ENCODE measurements around the gene ZFP30.
"Not testable (repeated sequence)": the region's sequence is repeated elsewhere in the genome, so short reads cannot be mapped to it uniquely, and the experiment has no call there.

ZFP30 gene

DNA sequence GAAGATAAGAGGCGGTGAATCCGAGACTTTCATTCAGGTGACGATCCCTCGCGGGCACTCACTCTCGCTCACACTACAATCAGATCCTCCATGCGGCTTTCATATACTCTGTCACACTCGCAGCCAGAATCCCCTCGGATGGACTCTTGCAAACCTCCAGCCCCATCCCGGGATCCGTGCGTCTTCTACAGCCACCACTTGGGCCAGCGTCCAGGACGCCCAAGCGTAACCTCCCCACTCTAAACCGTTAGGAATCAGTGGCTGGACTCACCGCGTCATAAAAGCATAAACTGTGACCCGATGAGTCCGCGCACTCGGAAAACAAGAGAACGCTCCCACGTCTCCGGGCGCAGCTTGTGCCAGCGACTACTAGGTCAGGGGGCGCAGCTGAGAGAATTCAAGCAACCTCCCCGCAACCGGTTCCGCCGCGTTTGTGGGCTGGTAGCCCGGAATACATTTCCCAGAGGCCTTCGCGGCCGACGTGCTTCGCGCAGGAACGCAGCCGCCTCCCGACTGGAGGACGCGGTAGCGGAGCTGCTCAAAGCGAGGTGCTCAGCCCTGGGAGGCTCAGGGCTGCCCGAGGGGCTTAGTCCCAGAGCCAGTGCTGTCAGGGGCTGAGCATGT, 36.7 kb upstream of the ZFP30 start (continued):
- TF ChIP-seq ZSCAN30 (tag by site-specific recombination; IDR thresholded peaks at IDR 0.05) (no peak; the same call in 1 of the 2 replicates), ZNF624 (tag by site-specific recombination; IDR thresholded peaks at IDR 0.05) (no peak)

DNA sequence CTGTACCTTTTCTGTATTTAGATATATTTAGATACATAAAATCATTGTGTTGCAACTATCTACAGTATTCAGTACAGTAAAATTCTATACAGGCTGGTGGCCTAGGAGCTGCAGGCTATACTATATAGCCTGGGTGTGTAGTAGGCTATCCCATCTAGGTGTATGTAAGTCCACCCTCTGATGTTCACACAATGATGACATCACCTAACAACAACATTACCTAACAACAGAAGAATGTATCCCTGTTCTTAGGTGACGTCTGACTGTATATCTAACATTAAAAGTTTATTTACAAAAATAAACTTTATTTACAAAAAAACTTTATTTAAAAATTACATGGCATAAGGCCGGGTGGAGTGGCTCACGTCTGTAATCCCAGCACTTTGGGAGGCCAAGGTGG, 28.3 kb upstream of the ZFP30 start:
- no peak overlapping the region for H3K27ac ChIP-seq (ENCODE audit: extremely low read depth, low read depth, low read length)
- ChIA-PET CTCF (interaction anchor here (0.7 kb wide), 1 partner anchor 111 kb away, joined by 4 read pairs; no protein-coding TSS in a partner anchor), POLR2A (no interaction called here)
- peaks cover 8% of the 10 kb centered on the region for H3K9me3 ChIP-seq (ENCODE audit: control insufficient read depth, insufficient read depth, low read depth, low read length)
- no peaks in the 10 kb centered on the region for H3K4me1 ChIP-seq (ENCODE audit: control insufficient read depth, insufficient read depth, low read length)
- TF ChIP-seq, protein P1, sequence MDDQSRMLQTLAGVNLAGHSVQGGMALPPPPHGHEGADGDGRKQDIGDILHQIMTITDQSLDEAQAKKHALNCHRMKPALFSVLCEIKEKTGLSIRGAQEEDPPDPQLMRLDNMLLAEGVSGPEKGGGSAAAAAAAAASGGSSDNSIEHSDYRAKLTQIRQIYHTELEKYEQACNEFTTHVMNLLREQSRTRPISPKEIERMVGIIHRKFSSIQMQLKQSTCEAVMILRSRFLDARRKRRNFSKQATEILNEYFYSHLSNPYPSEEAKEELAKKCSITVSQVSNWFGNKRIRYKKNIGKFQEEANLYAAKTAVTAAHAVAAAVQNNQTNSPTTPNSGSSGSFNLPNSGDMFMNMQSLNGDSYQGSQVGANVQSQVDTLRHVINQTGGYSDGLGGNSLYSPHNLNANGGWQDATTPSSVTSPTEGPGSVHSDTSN (CRISPR knock-in tag; IDR thresholded peaks at IDR 0.05) = no peak
- TF ChIP-seq ZNF629 (tag by site-specific recombination; IDR thresholded peaks at IDR 0.05) (0 out of 2 replicates have a peak, but pooled peaks have one; percentile 27), ZNF473 (tag by site-specific recombination; IDR thresholded peaks at IDR 0.05) (no peak), REPIN1 (tag by site-specific recombination; IDR thresholded peaks at IDR 0.05; ENCODE audit: low read depth) (no peak), ZNF132 (tag by site-specific recombination; IDR thresholded peaks at IDR 0.05; ENCODE audit: borderline replicate concordance) (no peak)
- TF ChIP-seq, protein P2, sequence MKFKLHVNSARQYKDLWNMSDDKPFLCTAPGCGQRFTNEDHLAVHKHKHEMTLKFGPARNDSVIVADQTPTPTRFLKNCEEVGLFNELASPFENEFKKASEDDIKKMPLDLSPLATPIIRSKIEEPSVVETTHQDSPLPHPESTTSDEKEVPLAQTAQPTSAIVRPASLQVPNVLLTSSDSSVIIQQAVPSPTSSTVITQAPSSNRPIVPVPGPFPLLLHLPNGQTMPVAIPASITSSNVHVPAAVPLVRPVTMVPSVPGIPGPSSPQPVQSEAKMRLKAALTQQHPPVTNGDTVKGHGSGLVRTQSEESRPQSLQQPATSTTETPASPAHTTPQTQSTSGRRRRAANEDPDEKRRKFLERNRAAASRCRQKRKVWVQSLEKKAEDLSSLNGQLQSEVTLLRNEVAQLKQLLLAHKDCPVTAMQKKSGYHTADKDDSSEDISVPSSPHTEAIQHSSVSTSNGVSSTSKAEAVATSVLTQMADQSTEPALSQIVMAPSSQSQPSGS (tag by site-specific recombination; IDR thresholded peaks at IDR 0.05; ENCODE audit: low read depth) = peak; percentile 79; the same call in 1 of the 2 replicates
- no peaks in the 10 kb centered on the region; a peak in 1 of 3 replicates for H3K36me3 ChIP-seq (ENCODE audit: control insufficient read depth in 2 of 2, insufficient read depth in 1 of 2, low read length in 2 of 2)
- no peak overlapping the region for H3K4me3 ChIP-seq (ENCODE audit: low read depth, low read length)

DNA sequence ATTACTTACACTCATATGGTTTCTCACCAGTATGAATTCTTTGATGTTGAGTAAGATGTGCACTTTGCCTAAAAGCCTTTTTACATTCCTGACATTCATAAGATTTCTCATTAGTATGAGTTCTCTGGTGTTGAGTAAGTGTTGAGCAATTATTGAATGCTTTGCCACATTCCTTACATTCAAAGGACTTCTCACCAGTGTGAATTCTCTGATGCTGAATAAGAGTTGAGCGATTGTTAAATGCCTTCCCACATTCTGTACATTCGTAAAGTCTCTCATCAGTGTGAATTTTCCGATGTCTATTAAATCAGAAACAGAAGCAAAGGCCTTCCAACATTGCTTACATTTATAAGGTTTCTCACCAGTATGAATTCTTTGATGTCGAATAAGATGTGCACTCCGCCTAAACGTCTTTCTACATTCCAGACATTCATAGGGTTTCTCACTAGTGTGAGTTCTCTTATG, 14.2 kb upstream of the ZFP30 start:
- H3K36me3 ChIP-seq (ENCODE audit: control insufficient read depth in 2 of 2, insufficient read depth in 1 of 2, low read length in 2 of 2) = no peaks in the 10 kb centered on the region
- H3K27ac ChIP-seq (ENCODE audit: extremely low read depth, low read depth, low read length) = no peak overlapping the region
- peaks cover 37% of the 10 kb centered on the region for H3K9me3 ChIP-seq (ENCODE audit: control insufficient read depth, insufficient read depth, low read depth, low read length)
- H3K4me1 ChIP-seq (ENCODE audit: control insufficient read depth, insufficient read depth, low read length) = no peaks in the 10 kb centered on the region
- ChIA-PET CTCF (no interaction called here), POLR2A (no interaction called here)
- H3K4me3 ChIP-seq (ENCODE audit: low read depth, low read length) = no peak overlapping the region
- peak; percentile 99 for TF ChIP-seq TRIM28 (IDR thresholded peaks at IDR 0.05; ENCODE audit: borderline replicate concordance, low read length)
- no peak for TF ChIP-seq ZSCAN16 (tag by site-specific recombination; IDR thresholded peaks at IDR 0.05)
- TF ChIP-seq SETDB1 (IDR thresholded peaks at IDR 0.05; ENCODE audit: insufficient read length, low read length) = peak; percentile 99
- peak; percentile 94 for TF ChIP-seq ZNF274 (IDR thresholded peaks at IDR 0.05; ENCODE audit: low read length)
- TF ChIP-seq ZNF274 (tag by site-specific recombination; IDR thresholded peaks at IDR 0.05; ENCODE audit: borderline replicate concordance) = peak; percentile 98

DNA sequence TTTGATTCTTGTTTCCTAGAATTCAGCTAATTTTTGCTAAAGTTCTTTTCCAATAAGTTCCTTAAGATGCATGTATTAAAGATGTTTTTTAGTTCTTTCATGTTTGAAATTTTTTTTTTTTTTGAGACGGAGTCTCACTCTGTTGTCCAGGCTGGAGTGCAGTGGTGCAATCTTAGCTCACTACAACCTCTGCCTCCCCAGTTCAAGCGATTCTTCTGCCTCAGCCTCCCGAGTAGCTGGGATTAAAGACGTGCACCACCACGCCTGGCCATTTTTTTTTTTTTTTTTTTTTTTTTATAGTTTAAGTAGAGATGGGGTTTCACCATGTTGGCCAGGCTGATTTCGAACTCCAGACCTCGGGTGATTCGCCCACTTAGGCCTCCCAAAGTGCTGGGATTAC, 1.9 kb upstream of the ZFP30 start:
- not testable (repeated sequence) for H3K4me1 ChIP-seq (ENCODE audit: control insufficient read depth, insufficient read depth, low read length); H3K4me3 ChIP-seq (ENCODE audit: low read depth, low read length); H3K27ac ChIP-seq (ENCODE audit: extremely low read depth, low read depth, low read length)
- Histone ChIP-seq H3K36me3 (ENCODE audit: control insufficient read depth in 2 of 2, insufficient read depth in 1 of 2, low read length in 2 of 2) (peaks cover under 1 to 24% of the 10 kb centered on the region in 2 experiments), H3K9me3 (ENCODE audit: control insufficient read depth, insufficient read depth, low read depth, low read length) (peaks cover 16% of the 10 kb centered on the region)
- TF ChIP-seq, protein P3, sequence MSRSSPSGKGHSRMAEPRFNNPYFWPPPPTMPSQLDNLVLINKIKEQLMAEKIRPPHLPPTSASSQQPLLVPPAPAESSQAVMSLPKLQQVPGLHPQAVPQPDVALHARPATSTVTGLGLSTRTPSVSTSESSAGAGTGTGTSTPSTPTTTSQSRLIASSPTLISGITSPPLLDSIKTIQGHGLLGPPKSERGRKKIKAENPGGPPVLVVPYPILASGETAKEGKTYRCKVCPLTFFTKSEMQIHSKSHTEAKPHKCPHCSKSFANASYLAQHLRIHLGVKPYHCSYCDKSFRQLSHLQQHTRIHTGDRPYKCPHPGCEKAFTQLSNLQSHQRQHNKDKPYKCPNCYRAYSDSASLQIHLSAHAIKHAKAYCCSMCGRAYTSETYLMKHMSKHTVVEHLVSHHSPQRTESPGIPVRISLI (tag by site-specific recombination; IDR thresholded peaks at IDR 0.05) = peak; percentile 82
- TF ChIP-seq ZNF202 (tag by site-specific recombination; IDR thresholded peaks at IDR 0.05; ENCODE audit: borderline replicate concordance) (peak; percentile 69; the same call in 1 of the 2 replicates), ZNF121 (tag by site-specific recombination; IDR thresholded peaks at IDR 0.05) (peak; percentile 85)
- POLR2A ChIA-PET = interaction anchor here (0.6 to 0.7 kb wide), 4 partner anchors 30 to 151 kb away, joined by 3 to 7 read pairs (median 6); no protein-coding TSS in a partner anchor
- CTCF ChIA-PET = interaction anchor here (0.6 to 1.3 kb wide), 2 partner anchors 63 to 323 kb away, joined by 3 read pairs; partner anchors contain the start of gene ZNF607

All from HEK293 (cell line).